SIG-M5 treated with dmso at 0.1 percent for 504 hours (cell line): ENCODE data around the gene MYOM1.
"Not testable (repeated sequence)": the region's sequence is repeated elsewhere in the genome, so short reads cannot be mapped to it uniquely, and the experiment has no call there.

Experiments used
- DNase-seq: peaks from one replicate; lab custom pipeline; 2025; ENCODE audit not compliant: unreplicated experiment; lab: John Stamatoyannopoulos, UW

Gene MYOM1

GRCh38 chr18:3093624-3094337, 126.0 kb downstream of the MYOM1 start:
- DNase-seq: no peak

DNA sequence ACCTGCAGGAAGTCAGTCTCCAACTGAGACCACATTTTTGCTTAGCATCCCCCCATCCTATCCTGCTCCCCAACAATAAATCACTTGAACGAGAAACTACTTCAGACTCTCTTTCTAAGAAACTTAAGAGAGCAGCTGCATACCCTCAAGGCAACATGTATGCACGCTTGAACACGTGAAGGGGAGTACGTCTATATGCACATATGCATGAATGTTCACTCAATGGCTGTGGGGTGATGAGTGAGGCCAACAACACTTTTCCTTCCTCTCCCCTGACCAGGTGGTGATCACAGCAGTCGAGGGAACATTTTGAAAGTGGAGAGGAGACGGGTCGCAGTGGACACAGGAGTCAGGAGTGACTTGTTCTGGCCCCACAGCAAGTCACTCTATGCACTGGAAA, 127.0 kb downstream of the MYOM1 start:
- no peak for DNase-seq

DNA sequence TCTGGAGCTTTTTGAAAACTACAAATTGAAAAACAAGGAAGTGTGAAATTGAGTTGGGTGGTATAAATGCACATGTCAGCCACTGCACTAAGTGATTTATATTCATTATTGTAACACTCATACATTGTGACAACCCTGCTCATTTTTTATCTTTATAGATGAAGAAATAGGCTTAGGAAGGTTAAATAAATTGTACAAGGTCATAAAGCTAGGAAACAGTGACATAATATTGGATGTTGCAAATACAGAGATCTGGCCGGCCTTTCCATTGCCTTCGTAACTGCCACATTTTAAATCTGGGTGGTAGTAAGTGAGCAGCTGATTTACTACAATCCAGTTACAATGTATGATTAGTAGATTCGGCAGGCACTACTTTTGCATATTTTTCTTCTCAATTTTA, 130.2 kb downstream of the MYOM1 start:
- no peak for DNase-seq

DNA sequence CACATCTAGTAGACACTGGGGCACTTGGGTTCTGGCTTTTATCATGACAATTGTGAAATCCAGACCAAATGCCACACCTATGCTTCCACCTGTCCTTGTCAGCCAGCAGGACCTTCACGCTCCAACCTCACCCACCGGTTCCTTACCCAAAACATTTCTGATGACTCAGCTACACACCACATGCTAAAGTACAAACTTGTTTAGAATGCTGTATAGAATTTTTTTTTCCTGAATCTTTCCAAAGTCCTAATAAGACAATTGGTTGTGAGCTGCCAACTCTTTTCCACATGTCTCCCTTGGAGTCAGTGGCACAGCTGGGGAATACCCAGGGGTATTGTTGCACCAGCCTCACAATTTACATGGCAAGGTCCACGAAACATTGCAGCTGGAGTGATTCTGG, 131.3 kb downstream of the MYOM1 start:
- no peak for DNase-seq

DNA sequence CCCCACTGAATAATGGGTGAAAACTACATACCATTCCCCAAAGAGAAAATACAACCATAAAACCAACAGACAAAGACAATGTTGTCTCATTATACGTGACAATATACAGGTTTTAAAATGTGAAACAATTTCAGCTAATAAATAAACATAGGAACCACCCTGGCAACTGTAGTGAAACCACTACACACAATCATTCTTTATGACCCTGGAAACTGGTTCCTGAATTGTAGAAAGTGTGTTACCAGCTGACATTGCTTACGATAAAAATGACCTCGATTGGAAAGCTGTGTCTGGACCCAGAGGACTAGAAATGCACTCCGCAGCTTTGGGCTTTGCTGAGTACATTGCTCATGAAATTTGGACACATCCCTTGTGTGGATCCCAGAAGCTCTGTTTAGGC, 132.9 kb downstream of the MYOM1 start:
- DNase-seq: no peak

DNA sequence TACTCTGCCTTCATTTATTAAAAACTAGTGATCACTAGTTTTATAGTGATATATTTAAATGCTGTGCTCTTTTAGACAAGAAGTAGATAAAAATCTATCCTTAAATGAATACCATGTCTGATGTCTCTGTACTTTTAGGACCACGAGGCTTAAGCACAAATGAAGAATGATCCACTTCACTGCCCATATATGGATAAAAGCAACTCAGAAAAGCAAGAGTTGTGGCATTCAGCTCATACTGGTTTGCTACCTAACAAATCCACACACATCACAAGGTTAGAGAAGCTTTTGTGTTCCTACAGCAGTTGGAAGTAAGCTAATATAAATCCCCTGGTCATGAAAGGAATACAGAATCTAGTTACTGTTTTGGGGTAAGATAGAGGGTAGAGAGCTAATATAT, 134.2 kb downstream of the MYOM1 start:
- DNase-seq: no peak

GRCh38 chr18:3084206-3084605, 135.6 kb downstream of the MYOM1 start:
- DNase-seq: no peak

GRCh38 chr18:3083766-3084165, 136.0 kb downstream of the MYOM1 start:
- DNase-seq: no peak

GRCh38 chr18:3081584-3081991, 138.2 kb downstream of the MYOM1 start:
- no peak for DNase-seq

- DNase-seq: no peak
Measured at GRCh38 chr18:3079653-3080052, 140.1 kb downstream of the MYOM1 start.

DNA sequence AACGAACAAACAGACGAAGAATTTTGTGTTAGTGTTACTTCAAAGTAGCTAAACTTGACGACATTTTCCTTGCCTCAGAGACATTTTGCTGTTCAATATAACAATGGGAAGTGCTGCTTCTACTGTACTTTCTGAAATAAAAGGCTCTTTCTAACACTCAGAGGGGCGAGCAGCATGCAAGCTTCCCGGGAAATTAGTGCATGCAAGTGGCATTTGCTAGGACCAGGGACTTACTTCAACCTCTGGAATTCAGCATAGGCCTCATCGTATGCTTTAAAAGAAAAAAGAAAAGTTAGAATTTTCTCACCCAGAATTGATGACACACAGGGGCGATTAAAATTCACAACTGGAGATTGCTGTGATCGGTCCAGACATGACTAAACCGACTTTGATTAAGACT, 144.3 kb downstream of the MYOM1 start:
- DNase-seq: no peak

GRCh38 chr18:3074087-3074486, 145.7 kb downstream of the MYOM1 start:
- DNase-seq: peak; percentile 49

- DNase-seq: not testable (repeated sequence)
Measured at GRCh38 chr18:3073353-3073752, 146.4 kb downstream of the MYOM1 start.

DNA sequence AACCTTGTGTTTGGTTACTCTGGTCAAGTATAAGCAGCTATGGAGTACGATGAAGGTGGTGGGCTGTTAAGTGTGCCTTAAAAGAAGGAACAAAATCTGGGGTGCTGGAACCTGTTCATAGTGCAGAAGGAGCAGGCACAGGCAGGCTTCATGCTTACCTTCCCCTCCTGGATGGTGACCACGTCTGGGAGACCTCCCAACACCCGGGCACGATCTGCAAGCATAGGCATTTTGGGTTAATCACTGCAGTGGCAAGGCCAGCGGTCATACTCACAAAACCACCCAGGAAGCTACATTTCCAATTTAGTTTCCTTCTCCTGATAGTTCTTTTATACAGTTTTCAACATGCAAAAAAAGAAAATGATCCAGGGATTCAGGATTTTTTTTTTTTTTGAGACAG, 148.1 kb downstream of the MYOM1 start:
- no peak for DNase-seq

DNA sequence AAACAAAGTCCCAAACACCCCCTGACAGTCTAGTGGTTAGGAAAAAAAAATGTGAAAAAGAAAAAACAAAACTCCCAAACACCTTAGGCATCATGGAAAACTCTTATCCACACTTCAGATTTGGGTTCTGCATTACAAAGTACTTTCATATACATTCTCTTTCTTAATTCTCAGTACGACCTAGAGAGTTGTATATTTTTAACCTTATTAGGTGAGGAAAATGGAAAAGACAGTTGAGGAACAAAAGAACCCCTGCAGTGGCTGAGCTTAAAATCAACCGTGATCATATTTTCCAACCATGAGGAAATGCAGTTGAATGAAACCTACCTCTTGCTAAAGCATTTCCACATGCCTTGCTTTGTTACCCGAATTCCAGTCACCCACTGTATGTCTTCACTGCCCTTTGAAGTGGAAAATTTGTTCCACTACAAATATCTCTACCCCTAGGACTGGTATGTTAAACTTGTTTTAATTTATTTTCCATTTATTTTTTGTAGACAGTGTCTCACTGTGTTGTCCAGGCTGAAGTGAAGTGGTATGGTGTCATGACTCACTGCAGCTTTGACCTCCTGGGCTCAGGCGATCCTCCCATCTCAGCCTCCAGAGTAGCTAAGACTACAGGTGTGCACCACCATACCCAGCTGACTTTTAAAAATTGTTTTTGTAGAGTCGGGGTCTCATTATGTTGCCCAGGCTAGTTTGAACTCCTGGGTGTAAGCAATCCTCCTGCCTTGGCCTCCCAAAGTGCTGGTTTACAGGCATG, 149.9 kb downstream of the MYOM1 start:
- DNase-seq: no peak

GRCh38 chr18:3067722-3068121, 152.0 kb downstream of the MYOM1 start:
- DNase-seq: no peak

GRCh38 chr18:3067165-3067661, 152.6 kb downstream of the MYOM1 start:
- DNase-seq: no peak

- no peak for DNase-seq
Measured at GRCh38 chr18:3066341-3067110, 153.2 kb downstream of the MYOM1 start.

- not testable (repeated sequence) for DNase-seq
Measured at GRCh38 chr18:3063766-3064165, 156.0 kb downstream of the MYOM1 start.

DNA sequence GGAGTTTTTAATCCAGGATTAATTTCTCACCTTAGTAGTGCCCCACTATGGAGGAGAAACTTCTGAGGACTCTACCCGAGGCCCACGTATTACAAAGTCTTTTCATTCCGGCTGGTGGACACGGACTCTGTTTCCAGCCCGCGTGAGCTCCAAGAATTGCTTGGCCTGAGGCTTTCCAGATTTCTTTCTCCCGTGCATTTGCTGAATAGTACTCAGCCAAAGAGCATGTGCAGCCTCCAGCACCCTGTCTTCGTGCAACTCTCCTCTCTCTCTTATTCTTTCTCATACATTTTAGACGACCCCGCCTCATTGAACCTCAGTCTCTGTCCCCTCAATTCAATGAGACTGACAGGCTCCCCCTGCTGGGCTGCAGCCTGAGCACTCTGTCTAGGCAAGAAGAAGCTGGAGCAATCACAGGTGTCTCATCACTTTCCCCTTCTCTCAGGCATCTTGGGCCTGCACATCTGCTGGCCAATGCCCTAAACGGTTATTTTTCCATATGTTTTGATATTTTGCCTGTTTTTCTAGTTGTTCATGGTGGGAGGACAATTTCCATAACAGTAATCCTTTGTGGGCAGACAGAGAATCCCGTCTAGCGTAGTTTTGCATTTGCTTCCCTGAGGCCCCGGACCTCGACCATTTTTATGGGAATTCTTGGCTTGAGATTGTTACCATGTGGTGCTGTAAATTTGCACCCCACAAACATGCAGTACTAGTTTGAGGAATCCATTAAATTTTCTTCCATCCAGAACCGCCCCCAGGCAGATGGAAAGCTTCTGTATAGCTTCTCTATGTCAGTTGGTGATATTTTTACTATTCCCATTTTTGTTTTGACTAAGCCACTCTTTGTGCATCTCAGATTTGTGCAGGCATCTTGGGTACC, 156.7 kb downstream of the MYOM1 start:
- peak; percentile 26 for DNase-seq
